ENCODE data around the gene DDX41. TPM values are rescaled to one million over a fixed set of nuclear protein-coding genes. Genes with fewer than 3 reads are reported as not detected.

Gene DDX41
- total RNA-seq, 1 experiment from 2014 or later = 133 TPM

GRCh38 chr5:177507165-177507564 lies 9.6 kb downstream of the DDX41 start:
- Histone ChIP-seq H3K9me3 (ENCODE audit: control insufficient read depth, low read depth, low read length) (no peaks in the 10 kb centered on the region), H2BK120ac (ENCODE audit: low read depth, low read length, poor library complexity, severe bottlenecking) (no peak overlapping the region), H4K8ac (replicated peaks; ENCODE audit: insufficient read length, low read depth, low read length) (no peak overlapping the region), H4K5ac (ENCODE audit: insufficient read length, low read depth, low read length) (no peak overlapping the region), H3K79me1 (ENCODE audit: insufficient read depth, low read depth, low read length, poor library complexity, severe bottlenecking) (no peaks in the 10 kb centered on the region), H3K27me3 (ENCODE audit: insufficient read depth, low read length) (no peaks in the 10 kb centered on the region), H3K14ac (ENCODE audit: insufficient read depth, low read length) (no peak overlapping the region), H3K56ac (ENCODE audit: insufficient read length, low read depth, low read length) (no peak overlapping the region), H3K27ac (ENCODE audit: insufficient read length, low read depth, low read length) (no peak overlapping the region), H2AK5ac (ENCODE audit: insufficient read length, low read length) (no peak overlapping the region), H3K23ac (ENCODE audit: insufficient read length, low read depth, low read length) (no peak overlapping the region), H2AFZ (ENCODE audit: low read length) (no peak overlapping the region), H3T11ph (ENCODE audit: low read length) (no peak overlapping the region), H4K91ac (ENCODE audit: insufficient read length, low read depth, low read length) (no peak overlapping the region), H2BK5ac (ENCODE audit: insufficient read length, low read length) (no peak overlapping the region), H2BK20ac (ENCODE audit: low read depth, low read length, poor library complexity, severe bottlenecking) (no peak overlapping the region), H3K79me2 (ENCODE audit: insufficient read depth, low read length) (no peaks in the 10 kb centered on the region), H3K18ac (ENCODE audit: insufficient read length, low read depth, low read length) (no peak overlapping the region), H4K20me1 (ENCODE audit: control insufficient read depth, insufficient read depth, insufficient read length) (no peaks in the 10 kb centered on the region), H2BK15ac (ENCODE audit: low read depth, low read length) (no peak overlapping the region), H2BK12ac (ENCODE audit: insufficient read length, low read depth, low read length) (no peak overlapping the region), H3K4ac (ENCODE audit: low read depth, low read length) (no peak overlapping the region), H3K4me1 (ENCODE audit: insufficient read depth, low read length) (no peaks in the 10 kb centered on the region; the same call in 1 of the 2 replicates), H3K4me2 (ENCODE audit: insufficient read depth, insufficient read length, low read length) (no peak overlapping the region), H3K23me2 (ENCODE audit: insufficient read length, low read depth, low read length, poor library complexity, severe bottlenecking) (no peaks in the 10 kb centered on the region), H3K9ac (ENCODE audit: extremely low read depth, insufficient read length, low read length) (no peak overlapping the region)
- Mint-ChIP-seq H3K36me3 (ENCODE audit: insufficient read depth in 1 of 3, low read depth in 3 of 3) (peaks cover 15 to 40% (median 28%) of the 10 kb centered on the region in 3 experiments), H3K27me3 (ENCODE audit: low read depth) (no peaks in the 10 kb centered on the region; the same call in 1 of the 2 replicates), H3K4me1 (peaks cover 20 to 25% of the 10 kb centered on the region in 2 experiments), H3K27ac (no peak overlapping the region; a peak in 1 of 7 replicates), H3K4me3 (no peak overlapping the region), H3K9me3 (no peaks in the 10 kb centered on the region)
- WGBS (ENCODE audit: extremely low coverage, insufficient read length, low lambda C conversion rate) = no CpG with 5 or more reads among the region's 9 CpGs
- DNase-seq = no peak
- TF ChIP-seq CTCF (conservative IDR thresholded peaks at IDR 0.05) = peak; percentile 48; the same call in 2 of the 3 replicates

All from H9 (cell line).